Retinal pigment epithelial cell (primary cell): ENCODE data around the gene GON4L.
"Not testable (repeated sequence)": the region's sequence is repeated elsewhere in the genome, so short reads cannot be mapped to it uniquely, and the experiment has no call there.

Source experiments
- DNase-seq: peaks from one replicate; pipeline ENCODE4 v3.0.0-alpha.2; 2010; ENCODE audit warnings: low read depth
- H3K4me3 ChIP-seq: 2 replicates; pipeline ENCODE4 v1.5.1; 2011; ENCODE audit warnings: mild to moderate bottlenecking, low read length, control low read depth, moderate library complexity
- CTCF ChIP-seq: conservative IDR thresholded peaks from 2 replicates; pipeline ENCODE4 v1.5.1; 2011; ENCODE audit warnings: low read depth, low read length, control low read depth, inconsistent platforms

The GON4L gene

GRCh38 chr1:155840386-155840785, 16.6 kb downstream of the GON4L start:
- no peak overlapping the region for H3K4me3 ChIP-seq
- no peak for TF ChIP-seq CTCF
- no peak for DNase-seq

- no peak for TF ChIP-seq CTCF
- H3K4me3 ChIP-seq = no peak overlapping the region
- no peak for DNase-seq
These were observed 21.5 kb downstream of the GON4L start for GRCh38 chr1:155835548-155835947.

- H3K4me3 ChIP-seq, DNase-seq: not testable (repeated sequence)
These were observed 22.1 kb downstream of the GON4L start for GRCh38 chr1:155834927-155835399.

GRCh38 chr1:155834296-155834926, 22.6 kb downstream of the GON4L start:
- no peak overlapping the region for H3K4me3 ChIP-seq
- DNase-seq = peak; percentile 7
- TF ChIP-seq CTCF = no peak

GRCh38 chr1:155833665-155834295, 23.2 kb downstream of the GON4L start:
- H3K4me3 ChIP-seq = no peak overlapping the region
- no peak for DNase-seq
- no peak for TF ChIP-seq CTCF

GRCh38 chr1:155831279-155831976, 25.6 kb downstream of the GON4L start:
- no peak for TF ChIP-seq CTCF
- no peak overlapping the region for H3K4me3 ChIP-seq
- DNase-seq = no peak

GRCh38 chr1:155827450-155827849, 29.6 kb downstream of the GON4L start:
- DNase-seq = no peak
- TF ChIP-seq CTCF = no peak
- H3K4me3 ChIP-seq = no peak overlapping the region
